ENCODE results near the gene C6orf89. TPM values are rescaled to one million over a fixed set of nuclear protein-coding genes. Genes with fewer than 3 reads are reported as not detected.
"Not testable (repeated sequence)": the region's sequence is repeated elsewhere in the genome, so short reads cannot be mapped to it uniquely, and the experiment has no call there.

Gene C6orf89
- total RNA-seq, 2 experiments from 2014 or later = 24.2 to 24.5 TPM

DNA sequence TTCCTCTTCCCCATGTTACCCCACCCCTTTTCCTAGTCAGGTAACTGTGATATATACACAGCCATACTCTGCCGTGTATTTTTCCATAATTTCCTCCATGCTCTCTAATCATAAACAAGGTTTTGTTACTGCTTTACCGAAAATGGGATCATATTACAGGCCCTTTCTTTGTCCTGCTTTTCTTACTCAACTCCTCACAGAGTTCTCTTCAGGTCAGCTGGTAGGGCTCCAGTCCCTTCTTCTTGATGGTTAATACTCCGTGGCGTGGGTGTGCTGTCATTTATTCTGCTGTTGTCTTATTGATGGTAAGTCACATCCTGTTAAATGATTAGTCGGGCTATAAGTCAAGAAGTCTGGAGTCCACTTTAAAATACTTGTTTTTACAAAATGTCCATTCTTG lies 43.9 kb downstream of the C6orf89 start:
- Mint-ChIP-seq H3K27ac (no peak overlapping the region), H3K27me3 (ENCODE audit: low read depth) (no peaks in the 10 kb centered on the region), H3K4me3 (no peak overlapping the region), H3K4me1 (ENCODE audit: low read depth) (no peaks in the 10 kb centered on the region), H3K9me3 (no peaks in the 10 kb centered on the region), H3K36me3 (ENCODE audit: low read depth) (peaks cover 2% of the 10 kb centered on the region)
- intact Hi-C loops (cut with micrococcal nuclease) = no loop called here
- CTCF ChIA-PET = no interaction called here
- no peak for DNase-seq

DNA sequence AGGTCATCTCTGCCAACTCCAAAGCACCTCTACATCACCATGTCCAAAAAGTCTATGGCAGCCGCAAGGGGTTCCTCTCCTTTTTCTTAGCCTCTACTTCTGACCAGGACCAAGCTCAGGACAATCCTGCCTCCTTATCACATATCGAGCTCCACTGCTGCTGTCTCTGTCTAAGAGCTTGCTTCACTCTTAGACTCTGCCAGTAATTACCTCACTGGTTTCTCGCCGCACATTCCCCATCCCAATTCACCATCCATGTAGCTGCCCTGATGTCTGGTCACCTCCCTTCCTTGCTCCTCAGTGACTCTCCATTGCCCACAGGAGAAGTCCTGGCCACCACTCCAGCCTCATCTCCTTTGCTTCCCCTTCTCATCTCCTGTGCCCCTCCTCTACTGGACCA lies 44.7 kb downstream of the C6orf89 start:
- H3K9me3 Mint-ChIP-seq = no peaks in the 10 kb centered on the region
- no peaks in the 10 kb centered on the region for H3K27me3 Mint-ChIP-seq (ENCODE audit: low read depth)
- CTCF ChIA-PET = no interaction called here
- H3K4me3 Mint-ChIP-seq = no peak overlapping the region
- H3K4me1 Mint-ChIP-seq (ENCODE audit: low read depth) = no peaks in the 10 kb centered on the region
- no peaks in the 10 kb centered on the region for H3K36me3 Mint-ChIP-seq (ENCODE audit: low read depth)
- no peak for DNase-seq
- intact Hi-C loops (cut with micrococcal nuclease) = no loop called here
- no peak overlapping the region for H3K27ac Mint-ChIP-seq

DNA sequence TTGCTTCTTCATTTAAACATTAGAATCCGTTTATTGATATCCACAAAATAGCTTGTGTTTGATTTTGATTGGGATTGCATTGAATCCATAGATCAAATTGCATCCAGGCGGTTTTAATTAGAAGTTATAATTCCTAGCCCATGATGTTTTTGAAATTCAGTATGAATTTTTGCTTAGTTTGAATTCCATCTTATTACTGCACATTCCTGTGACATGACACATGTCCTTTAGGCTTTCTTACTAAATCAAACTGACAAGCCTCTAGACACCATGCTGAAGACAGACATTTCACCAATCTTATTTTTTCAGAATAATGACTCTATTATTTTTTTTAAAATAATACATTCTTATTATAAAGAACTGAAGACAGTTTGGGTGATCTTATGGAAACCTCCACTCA lies 47.4 kb downstream of the C6orf89 start:
- Mint-ChIP-seq H3K9me3 (no peaks in the 10 kb centered on the region), H3K27ac (no peak overlapping the region), H3K27me3 (ENCODE audit: low read depth) (no peaks in the 10 kb centered on the region), H3K4me3 (no peak overlapping the region), H3K36me3 (ENCODE audit: low read depth) (no peaks in the 10 kb centered on the region), H3K4me1 (ENCODE audit: low read depth) (no peaks in the 10 kb centered on the region)
- no peak for DNase-seq
- CTCF ChIA-PET = interaction anchor here (0.6 kb wide), 2 partner anchors 22 to 36 kb away, joined by 3 to 6 read pairs; no protein-coding TSS in a partner anchor
- intact Hi-C loops (cut with micrococcal nuclease) = no loop called here

DNA sequence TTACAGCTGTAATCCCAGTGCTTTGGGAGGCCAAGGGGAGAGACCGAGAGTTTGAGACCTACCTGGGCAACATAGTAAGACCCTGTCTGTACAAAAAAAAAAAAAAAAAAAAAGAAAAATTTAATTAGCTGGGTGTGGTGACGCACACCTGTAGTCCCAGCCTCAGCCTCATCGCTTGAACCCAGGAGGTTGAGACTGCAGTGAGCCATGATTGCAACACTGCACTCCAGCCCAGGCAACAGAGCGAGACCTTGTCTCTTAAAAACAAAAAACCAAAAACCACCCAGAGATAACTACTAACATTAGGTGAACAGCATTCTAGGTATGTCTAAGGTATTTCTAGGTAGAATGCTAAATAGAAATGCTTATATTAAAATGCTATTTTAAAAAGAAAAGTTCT lies 47.8 kb downstream of the C6orf89 start:
- no peak for DNase-seq
- CTCF ChIA-PET = no interaction called here
- Mint-ChIP-seq H3K27me3 (ENCODE audit: low read depth) (no peaks in the 10 kb centered on the region), H3K4me1 (ENCODE audit: low read depth) (no peaks in the 10 kb centered on the region), H3K4me3 (no peak overlapping the region), H3K27ac (no peak overlapping the region), H3K36me3 (ENCODE audit: low read depth) (no peaks in the 10 kb centered on the region), H3K9me3 (no peaks in the 10 kb centered on the region)
- intact Hi-C loops (cut with micrococcal nuclease) = no loop called here

DNA sequence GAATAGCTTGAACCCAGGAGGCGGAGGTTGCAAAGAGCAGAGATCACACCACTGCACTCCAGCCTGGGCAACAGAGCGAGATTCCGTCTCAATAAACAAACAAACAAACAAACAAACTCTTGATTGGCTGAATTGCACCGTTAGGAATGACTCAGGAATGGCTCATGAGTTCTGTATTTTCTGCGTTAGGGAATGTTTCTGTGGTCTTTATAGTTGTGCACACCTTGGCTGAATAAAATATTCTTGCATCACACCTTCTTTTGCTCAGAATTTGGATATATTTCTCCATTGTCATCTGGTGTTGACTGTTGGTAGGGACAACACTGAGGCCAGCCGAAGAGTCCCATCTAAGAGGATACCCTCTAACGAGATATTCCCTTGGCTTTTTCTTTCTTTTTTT lies 49.1 kb downstream of the C6orf89 start:
- Mint-ChIP-seq H3K9me3 (no peaks in the 10 kb centered on the region), H3K4me1 (ENCODE audit: low read depth) (no peaks in the 10 kb centered on the region), H3K4me3 (no peak overlapping the region), H3K27ac (no peak overlapping the region), H3K27me3 (ENCODE audit: low read depth) (no peaks in the 10 kb centered on the region), H3K36me3 (ENCODE audit: low read depth) (no peaks in the 10 kb centered on the region)
- DNase-seq = no peak
- CTCF ChIA-PET = interaction anchor here (1.3 kb wide), 1 partner anchor 83 kb away, joined by 6 read pairs; no protein-coding TSS in a partner anchor
- intact Hi-C loops (cut with micrococcal nuclease) = no loop called here

DNA sequence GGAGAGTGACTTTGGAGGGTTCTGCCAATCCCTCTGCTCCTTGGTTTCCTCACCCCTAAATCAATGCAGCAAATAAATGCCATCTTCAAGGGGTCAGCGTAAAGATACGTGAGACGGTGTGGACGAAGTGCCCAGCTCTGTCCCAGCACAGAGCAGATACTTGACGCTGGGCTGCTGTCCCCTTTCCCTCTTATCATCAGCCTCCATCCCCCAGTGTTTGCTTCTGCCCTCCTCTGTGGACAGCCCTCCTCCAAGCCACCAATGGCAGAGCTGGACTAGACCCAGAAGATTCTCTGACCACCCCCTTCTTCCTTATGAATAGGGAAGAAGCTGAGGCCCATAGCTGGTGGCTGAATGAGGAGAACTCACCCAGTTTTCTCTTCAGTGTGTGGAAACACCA lies 51.1 kb downstream of the C6orf89 start:
- H3K4me3 Mint-ChIP-seq = no peak overlapping the region
- no peak for DNase-seq
- intact Hi-C loops (cut with micrococcal nuclease) = no loop called here
- no peaks in the 10 kb centered on the region for H3K27me3 Mint-ChIP-seq (ENCODE audit: low read depth)
- no peaks in the 10 kb centered on the region for H3K36me3 Mint-ChIP-seq (ENCODE audit: low read depth)
- no peak overlapping the region for H3K27ac Mint-ChIP-seq
- no peaks in the 10 kb centered on the region for H3K9me3 Mint-ChIP-seq
- CTCF ChIA-PET = interaction anchor here (0.7 to 1.3 kb wide), 2 partner anchors 52 to 81 kb away, joined by 3 read pairs; partner anchors contain the start of gene C6orf89
- no peaks in the 10 kb centered on the region for H3K4me1 Mint-ChIP-seq (ENCODE audit: low read depth)

DNA sequence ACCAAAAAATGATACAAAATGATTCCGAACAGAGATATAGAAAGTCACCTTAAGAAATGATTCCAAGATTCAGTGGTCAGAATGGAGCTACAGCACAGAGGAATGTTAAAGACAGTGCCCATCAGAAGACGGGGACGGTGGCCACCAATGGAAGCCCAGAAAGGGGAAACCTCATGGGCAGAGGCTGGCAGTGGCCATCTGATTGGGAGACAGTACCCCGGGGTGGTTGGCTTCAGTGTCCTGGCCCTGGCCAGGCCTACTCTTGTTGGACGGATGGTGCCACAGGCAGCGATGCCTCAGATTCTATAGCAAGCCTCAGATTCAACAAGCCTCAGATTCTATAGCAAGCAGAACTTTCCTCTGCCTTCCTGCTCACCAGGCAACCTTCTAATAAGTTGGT lies 52.1 kb downstream of the C6orf89 start:
- no peaks in the 10 kb centered on the region for H3K27me3 Mint-ChIP-seq (ENCODE audit: low read depth)
- CTCF ChIA-PET = interaction anchor here (1.3 kb wide), 1 partner anchor 80 kb away, joined by 3 read pairs; no protein-coding TSS in a partner anchor
- no peaks in the 10 kb centered on the region for H3K4me1 Mint-ChIP-seq (ENCODE audit: low read depth)
- H3K9me3 Mint-ChIP-seq = no peaks in the 10 kb centered on the region
- H3K4me3 Mint-ChIP-seq = no peak overlapping the region
- no peaks in the 10 kb centered on the region for H3K36me3 Mint-ChIP-seq (ENCODE audit: low read depth)
- DNase-seq = no peak
- H3K27ac Mint-ChIP-seq = no peak overlapping the region
- intact Hi-C loops (cut with micrococcal nuclease) = no loop called here

DNA sequence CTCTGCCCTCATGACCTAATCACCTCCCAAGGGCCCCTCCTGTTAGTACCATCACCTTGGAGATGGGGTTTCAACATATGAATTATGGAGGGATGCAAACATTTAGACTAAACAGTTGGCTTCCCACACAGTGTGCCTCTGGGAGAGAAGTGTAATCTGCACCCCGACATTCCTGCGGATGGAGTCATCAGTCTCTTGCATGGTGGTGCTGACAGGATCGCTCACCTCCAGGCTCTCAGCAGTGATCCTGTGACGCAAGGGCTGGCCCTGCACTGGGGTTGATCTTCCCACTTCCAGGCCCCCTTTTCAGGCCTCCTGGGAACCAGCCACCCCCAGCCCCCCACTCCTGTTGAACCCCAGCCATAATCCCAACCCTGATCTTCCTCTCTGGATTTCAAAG lies 52.8 kb downstream of the C6orf89 start:
- H3K36me3 Mint-ChIP-seq (ENCODE audit: low read depth) = no peaks in the 10 kb centered on the region
- no peak overlapping the region for H3K4me3 Mint-ChIP-seq
- no peaks in the 10 kb centered on the region for H3K4me1 Mint-ChIP-seq (ENCODE audit: low read depth)
- H3K9me3 Mint-ChIP-seq = no peaks in the 10 kb centered on the region
- intact Hi-C loops (cut with micrococcal nuclease) = no loop called here
- no peak overlapping the region for H3K27ac Mint-ChIP-seq
- CTCF ChIA-PET = no interaction called here
- no peaks in the 10 kb centered on the region for H3K27me3 Mint-ChIP-seq (ENCODE audit: low read depth)
- no peak for DNase-seq

DNA sequence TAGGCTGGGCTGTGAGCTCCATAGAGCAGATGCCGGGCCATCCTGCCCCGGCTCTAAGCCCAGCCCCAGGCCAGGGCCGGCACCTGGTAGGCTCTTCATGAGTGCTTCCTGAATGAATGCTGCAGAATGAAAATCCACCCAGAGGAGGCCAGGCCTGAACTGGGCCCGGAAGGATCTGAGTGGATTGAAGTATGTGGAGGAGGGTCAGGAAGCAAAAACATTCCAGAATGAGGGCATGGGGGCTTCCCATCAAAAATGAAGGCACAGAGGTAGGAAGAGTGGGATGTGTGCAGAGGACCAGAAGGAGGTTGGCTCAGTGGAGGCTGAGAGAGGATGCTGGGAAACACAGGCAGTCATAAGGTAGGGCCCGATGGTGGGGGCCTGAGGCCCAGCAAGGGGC lies 53.3 kb downstream of the C6orf89 start:
- intact Hi-C loops (cut with micrococcal nuclease); CTCF ChIA-PET; H3K27ac Mint-ChIP-seq; H3K4me3 Mint-ChIP-seq; DNase-seq; H3K27me3 Mint-ChIP-seq (ENCODE audit: low read depth); H3K9me3 Mint-ChIP-seq; H3K36me3 Mint-ChIP-seq (ENCODE audit: low read depth); H3K4me1 Mint-ChIP-seq (ENCODE audit: low read depth): not testable (repeated sequence)

DNA sequence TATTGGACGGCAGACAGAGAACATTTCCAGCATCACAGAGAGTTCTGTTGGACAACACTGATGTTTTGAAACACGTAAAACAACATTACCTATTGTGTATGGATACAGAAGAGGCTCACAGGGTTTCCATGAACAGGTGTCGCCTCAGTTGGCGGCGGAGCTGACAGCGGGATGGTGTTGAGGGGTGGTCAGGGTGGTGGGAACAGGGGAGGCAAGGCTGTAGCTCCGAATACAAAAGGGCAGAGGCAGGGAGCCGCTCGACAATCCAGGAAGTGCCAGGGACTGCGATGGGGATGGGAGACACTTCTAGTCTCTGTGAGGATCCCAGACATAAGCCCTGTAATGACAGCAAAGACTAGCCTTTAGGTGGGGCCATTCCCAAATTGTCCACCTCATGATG lies 54.3 kb downstream of the C6orf89 start:
- H3K9me3 Mint-ChIP-seq = no peaks in the 10 kb centered on the region
- no peaks in the 10 kb centered on the region for H3K4me1 Mint-ChIP-seq (ENCODE audit: low read depth)
- H3K27me3 Mint-ChIP-seq (ENCODE audit: low read depth) = no peaks in the 10 kb centered on the region
- DNase-seq = no peak
- CTCF ChIA-PET = no interaction called here
- no peak overlapping the region for H3K4me3 Mint-ChIP-seq
- H3K36me3 Mint-ChIP-seq (ENCODE audit: low read depth) = no peaks in the 10 kb centered on the region
- H3K27ac Mint-ChIP-seq = no peak overlapping the region
- intact Hi-C loops (cut with micrococcal nuclease) = no loop called here

DNA sequence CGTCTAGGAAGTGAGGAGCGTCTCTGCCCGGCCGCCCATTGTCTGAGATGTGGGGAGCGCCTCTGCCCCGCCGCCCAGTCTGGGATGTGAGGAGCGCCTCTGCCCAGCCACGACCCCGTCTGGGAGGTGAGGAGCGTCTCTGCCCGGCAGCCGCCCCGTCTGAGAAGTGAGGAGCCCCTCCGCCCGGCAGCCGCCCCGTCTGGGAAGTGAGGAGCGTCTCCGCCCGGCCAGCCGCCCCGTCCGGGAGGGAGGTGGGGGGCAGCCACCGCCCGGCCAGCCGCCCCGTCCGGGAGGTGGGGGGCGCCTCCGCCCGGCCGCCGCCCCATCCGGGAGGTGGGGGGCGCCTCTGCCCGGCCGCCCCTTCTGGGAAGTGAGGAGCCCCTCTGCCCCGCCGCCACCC lies 55.8 kb downstream of the C6orf89 start:
- H3K36me3 Mint-ChIP-seq (ENCODE audit: low read depth); DNase-seq; H3K27me3 Mint-ChIP-seq (ENCODE audit: low read depth); H3K9me3 Mint-ChIP-seq; H3K4me3 Mint-ChIP-seq; intact Hi-C loops (cut with micrococcal nuclease); H3K4me1 Mint-ChIP-seq (ENCODE audit: low read depth); H3K27ac Mint-ChIP-seq: not testable (repeated sequence)
- CTCF ChIA-PET = interaction anchor here (1.1 kb wide), 1 partner anchor 76 kb away, joined by 3 read pairs; no protein-coding TSS in a partner anchor

DNA sequence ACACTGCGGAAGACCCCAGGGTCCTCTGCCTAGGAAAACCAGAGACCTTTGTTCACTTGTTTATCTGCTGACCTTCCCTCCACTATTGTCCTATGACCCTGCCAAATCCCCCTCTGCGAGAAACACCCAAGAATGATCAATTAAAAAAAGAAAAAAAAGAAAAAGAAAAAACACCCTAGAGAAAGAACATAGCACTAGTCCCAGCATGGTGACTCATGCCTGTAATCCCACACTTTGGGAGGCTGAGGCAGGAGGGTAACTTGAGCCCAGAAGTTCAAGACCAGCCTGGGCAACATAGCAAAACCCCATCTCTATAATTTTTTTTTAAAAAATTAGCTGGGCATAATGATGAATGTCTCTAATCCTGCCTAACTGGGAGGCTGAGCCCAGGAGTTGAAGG lies 56.6 kb downstream of the C6orf89 start:
- CTCF ChIA-PET = not testable (repeated sequence)

DNA sequence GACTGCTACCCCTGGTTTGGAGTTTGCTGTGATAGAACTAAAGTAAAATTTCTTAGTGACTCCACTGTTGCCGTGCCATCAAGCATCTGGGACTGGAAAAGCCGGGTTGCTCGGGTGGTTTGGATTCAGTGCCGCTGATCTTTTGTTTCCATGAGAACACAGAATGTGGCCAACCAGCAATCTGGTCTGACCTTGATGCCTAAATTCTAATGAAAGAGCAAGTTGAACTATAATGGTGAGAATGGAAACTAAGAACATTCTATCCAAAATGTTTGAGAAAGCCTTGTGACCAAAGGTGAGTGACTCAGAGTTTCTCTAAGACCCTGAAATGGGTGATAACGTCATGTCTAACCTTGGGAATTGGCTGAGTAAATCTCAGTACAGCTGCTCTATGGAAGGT lies 58.9 kb downstream of the C6orf89 start:
- Mint-ChIP-seq H3K36me3 (ENCODE audit: low read depth) (no peaks in the 10 kb centered on the region), H3K4me3 (no peak overlapping the region), H3K27me3 (ENCODE audit: low read depth) (no peaks in the 10 kb centered on the region), H3K4me1 (ENCODE audit: low read depth) (peaks cover 11% of the 10 kb centered on the region), H3K9me3 (no peaks in the 10 kb centered on the region), H3K27ac (no peak overlapping the region)
- intact Hi-C loops (cut with micrococcal nuclease) = no loop called here
- no peak for DNase-seq
- CTCF ChIA-PET = no interaction called here

More for the DNA sequence above, 56.6 kb downstream of the C6orf89 start:
- H3K36me3 Mint-ChIP-seq (ENCODE audit: low read depth); H3K4me3 Mint-ChIP-seq; H3K4me1 Mint-ChIP-seq (ENCODE audit: low read depth); H3K27me3 Mint-ChIP-seq (ENCODE audit: low read depth); DNase-seq; H3K27ac Mint-ChIP-seq; intact Hi-C loops (cut with micrococcal nuclease); H3K9me3 Mint-ChIP-seq: not testable (repeated sequence)

DNA sequence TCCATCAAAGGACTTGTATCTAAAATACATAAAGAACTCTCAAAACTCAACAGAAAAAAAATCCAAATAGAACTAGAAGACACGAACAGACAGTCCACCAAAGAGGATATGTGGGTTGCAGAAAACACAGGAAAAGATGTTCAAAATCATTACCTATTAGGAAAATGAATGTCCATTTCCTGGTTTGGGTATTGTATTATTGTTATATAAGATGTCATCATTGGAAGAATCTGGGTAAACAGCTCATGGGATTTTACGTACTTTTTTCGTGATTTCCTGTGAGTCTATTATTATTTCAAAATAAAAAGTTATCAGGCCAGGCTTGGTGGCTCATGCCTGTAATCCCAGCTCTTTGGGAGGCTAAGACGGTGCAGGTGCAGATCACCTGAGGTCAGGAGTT lies 59.5 kb downstream of the C6orf89 start:
- intact Hi-C loops (cut with micrococcal nuclease) = no loop called here
- Mint-ChIP-seq H3K9me3 (no peaks in the 10 kb centered on the region), H3K4me1 (ENCODE audit: low read depth) (peaks cover 16% of the 10 kb centered on the region), H3K36me3 (ENCODE audit: low read depth) (no peaks in the 10 kb centered on the region), H3K27me3 (ENCODE audit: low read depth) (no peaks in the 10 kb centered on the region), H3K27ac (no peak overlapping the region), H3K4me3 (no peak overlapping the region)
- CTCF ChIA-PET = interaction anchor here (0.6 kb wide), 1 partner anchor 634 kb away, joined by 5 read pairs; no protein-coding TSS in a partner anchor
- DNase-seq = no peak
